22Rv1 (cell line): ENCODE measurements around the gene DIPK1B.

ENCODE experiments used
- H3K27ac ChIP-seq: fragments of 450-650 bp; 2 replicates; pipeline ENCODE4 v1.5.1; 2017
- CTCF ChIP-seq: fragments of 450-650 bp; IDR thresholded peaks from 2 replicates; pipeline ENCODE4 v1.5.1; 2017; ENCODE audit warnings: mild to moderate bottlenecking
- ZFX ChIP-seq: fragments of 450-650 bp; IDR thresholded peaks from 2 replicates; pipeline ENCODE4 v1.6.1; 2017; ENCODE audit warnings: antibody characterized with exemption, borderline replicate concordance

Gene DIPK1B

GRCh38 chr9:136693490-136694162, 18.7 kb upstream of the DIPK1B start:
- H3K27ac ChIP-seq: peak overlapping the region; percentile 61
- TF ChIP-seq CTCF (no peak), ZFX (no peak)

DNA sequence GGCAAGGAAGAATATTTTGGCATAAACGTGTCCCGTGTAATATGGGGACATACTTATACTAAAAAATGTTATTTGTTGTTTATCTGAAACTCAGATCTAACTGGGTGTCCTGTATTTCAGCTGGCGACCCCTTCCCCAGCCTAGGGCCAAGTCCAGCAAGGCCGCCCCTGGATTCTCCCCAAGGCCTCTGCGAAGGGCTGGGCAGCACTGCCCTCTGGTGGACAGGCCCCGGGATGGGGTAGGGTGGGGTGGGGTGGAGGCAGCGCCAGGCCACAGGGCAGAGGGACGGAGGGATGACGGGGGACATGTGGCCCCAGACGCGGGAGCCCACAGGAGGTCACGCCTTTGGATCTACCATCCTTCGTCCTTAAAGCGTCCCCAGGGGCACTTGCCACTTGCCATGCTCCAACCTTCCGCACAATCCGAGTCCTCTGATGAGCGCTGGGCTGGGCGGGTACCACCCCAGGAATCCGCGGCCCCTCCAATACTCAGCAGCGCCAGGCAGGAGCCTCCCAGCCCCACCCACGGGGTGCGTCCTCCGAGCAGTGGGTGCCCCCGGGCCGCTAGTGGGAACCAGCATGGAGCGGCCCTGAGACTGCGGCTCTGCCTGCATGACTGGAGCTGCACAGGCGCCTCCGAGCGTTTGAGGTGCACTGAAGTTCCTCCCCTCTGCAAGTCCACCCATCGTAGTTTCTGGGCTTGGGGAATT, 18.1 kb upstream of the DIPK1B start:
- H3K27ac ChIP-seq: peak overlapping the region; percentile 61
- no peak for TF ChIP-seq ZFX
- TF ChIP-seq CTCF: peak; percentile 95

GRCh38 chr9:136694872-136695247, 17.5 kb upstream of the DIPK1B start:
- no peak for TF ChIP-seq ZFX
- TF ChIP-seq CTCF: no peak
- H3K27ac ChIP-seq: peak overlapping the region; percentile 56

DNA sequence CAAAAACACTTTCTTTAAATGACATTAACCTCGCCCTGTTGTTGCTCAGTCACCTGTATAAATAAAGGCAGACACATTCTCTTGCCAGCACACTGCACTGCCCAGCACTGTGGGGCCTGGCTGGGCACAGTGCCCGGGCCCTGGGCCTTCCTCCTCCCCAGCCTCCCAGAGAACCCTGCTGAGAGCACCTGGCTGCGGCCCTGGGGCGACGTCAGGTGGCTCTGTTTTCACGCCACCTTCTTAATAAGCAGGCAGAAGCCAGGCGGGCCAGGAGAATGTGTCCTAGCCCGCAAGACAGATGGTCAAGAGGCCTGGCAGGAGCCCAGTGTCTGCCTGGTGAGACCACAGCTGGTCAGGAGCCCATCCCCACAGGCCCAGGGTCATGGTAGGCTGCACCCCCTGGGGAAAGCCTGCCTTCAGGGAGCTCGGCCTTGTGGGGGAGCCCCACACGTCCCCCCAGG, 16.9 kb upstream of the DIPK1B start:
- TF ChIP-seq ZFX: no peak
- no peak for TF ChIP-seq CTCF
- H3K27ac ChIP-seq: peak overlapping the region; percentile 56

DNA sequence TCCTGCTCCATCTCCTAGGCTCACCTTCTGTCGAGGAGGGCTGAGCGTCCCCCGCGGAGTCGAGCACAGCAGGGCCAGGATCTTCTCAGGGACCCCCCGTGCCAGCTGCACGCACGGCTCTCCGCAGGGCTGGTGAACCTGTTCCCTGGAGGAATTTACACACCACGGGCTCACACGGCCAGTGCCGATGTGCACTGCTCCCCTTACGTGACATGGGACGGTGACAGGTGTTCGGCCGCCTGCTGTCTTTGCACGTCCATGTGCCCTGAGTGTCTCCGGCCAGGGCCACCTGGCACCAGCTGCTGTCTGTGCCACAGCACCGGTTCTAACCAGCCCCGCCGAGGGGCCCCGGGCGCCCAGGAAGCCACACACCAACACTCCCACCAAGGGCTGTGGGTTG, 16.4 kb upstream of the DIPK1B start:
- peak overlapping the region; percentile 56 for H3K27ac ChIP-seq
- TF ChIP-seq ZFX (no peak), CTCF (no peak)

DNA sequence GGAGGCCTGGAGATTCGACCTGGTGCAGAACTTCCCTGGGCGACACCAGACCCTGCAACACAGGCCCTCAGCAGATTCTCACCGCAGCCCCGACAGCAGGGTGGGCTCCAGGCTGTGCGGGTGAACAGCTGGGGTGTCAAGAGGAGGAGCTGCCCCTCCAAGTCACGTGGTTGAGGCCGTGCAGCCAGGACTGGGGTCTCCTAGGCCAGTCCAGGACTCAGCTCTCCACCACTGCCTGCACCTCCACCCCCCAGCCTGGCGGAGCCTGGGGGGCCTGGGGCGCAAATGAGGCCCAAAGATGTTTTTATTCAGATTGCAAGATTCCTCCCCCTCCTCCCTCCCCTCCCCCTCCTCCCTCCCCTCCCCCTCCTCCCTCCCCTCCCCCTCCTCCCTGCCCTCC, 15.9 kb upstream of the DIPK1B start:
- TF ChIP-seq CTCF (no peak), ZFX (no peak)
- peak overlapping the region; percentile 56 for H3K27ac ChIP-seq
